ENCODE data around the gene SPNS1. TPM values are rescaled to one million over a fixed set of nuclear protein-coding genes. Genes with fewer than 3 reads are reported as not detected.
A peak's percentile ranks its signal among the peaks of the same experiment; 100 is the strongest.
"Not testable (repeated sequence)": the region's sequence is repeated elsewhere in the genome, so short reads cannot be mapped to it uniquely, and the experiment has no call there.

Gene SPNS1
- total and polyA plus RNA-seq, 2 experiments from 2014 or later, result 42.8 to 140 TPM

DNA sequence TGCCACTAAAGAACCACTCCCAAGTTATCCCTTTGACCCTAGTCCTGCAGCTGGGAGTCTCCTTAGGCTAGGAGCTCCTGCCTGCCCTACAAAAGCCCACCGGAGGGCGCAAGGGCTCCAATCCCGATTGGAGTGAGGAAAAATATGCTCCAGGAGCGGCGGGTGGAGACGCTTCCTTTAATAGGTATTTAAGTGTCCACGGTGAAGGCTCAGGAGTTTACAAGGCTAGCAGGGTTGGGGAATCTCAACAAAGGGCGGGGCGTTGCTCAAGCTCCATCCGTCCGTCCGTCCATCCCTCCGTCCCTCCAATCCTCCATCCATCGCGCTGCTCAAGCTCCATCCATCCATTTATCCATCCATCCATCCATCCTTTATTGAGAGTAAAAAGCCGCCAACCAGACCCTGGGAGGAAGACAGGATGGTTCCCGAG, 556 bp upstream of the SPNS1 start:
- peaks cover 7% of the 10 kb centered on the region for H3K4me1 ChIP-seq (ENCODE audit: insufficient read depth)
- H3K4me2 ChIP-seq, result peak overlapping the region; percentile 87
- TF ChIP-seq, protein P1, sequence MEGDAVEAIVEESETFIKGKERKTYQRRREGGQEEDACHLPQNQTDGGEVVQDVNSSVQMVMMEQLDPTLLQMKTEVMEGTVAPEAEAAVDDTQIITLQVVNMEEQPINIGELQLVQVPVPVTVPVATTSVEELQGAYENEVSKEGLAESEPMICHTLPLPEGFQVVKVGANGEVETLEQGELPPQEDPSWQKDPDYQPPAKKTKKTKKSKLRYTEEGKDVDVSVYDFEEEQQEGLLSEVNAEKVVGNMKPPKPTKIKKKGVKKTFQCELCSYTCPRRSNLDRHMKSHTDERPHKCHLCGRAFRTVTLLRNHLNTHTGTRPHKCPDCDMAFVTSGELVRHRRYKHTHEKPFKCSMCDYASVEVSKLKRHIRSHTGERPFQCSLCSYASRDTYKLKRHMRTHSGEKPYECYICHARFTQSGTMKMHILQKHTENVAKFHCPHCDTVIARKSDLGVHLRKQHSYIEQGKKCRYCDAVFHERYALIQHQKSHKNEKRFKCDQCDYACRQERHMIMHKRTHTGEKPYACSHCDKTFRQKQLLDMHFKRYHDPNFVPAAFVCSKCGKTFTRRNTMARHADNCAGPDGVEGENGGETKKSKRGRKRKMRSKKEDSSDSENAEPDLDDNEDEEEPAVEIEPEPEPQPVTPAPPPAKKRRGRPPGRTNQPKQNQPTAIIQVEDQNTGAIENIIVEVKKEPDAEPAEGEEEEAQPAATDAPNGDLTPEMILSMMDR (IDR thresholded peaks at IDR 0.05; ENCODE audit: poor library complexity), result peak; percentile 70
- TF ChIP-seq EZH2 (IDR thresholded peaks at IDR 0.05; ENCODE audit: borderline replicate concordance), result no peak
- WGBS (ENCODE audit: low lambda C conversion rate, missing lambda C conversion rate), result 1% methylated on average over 17 of the region's 17 CpGs
- peak overlapping the region; percentile 91 for H3K27ac ChIP-seq
- peak overlapping the region; percentile 81 for H3K4me3 ChIP-seq
- H3K36me3 ChIP-seq (replicated peaks; ENCODE audit: insufficient read depth, low read depth), result no peaks in the 10 kb centered on the region
- H3K9me3 ChIP-seq (ENCODE audit: low read depth), result no peaks in the 10 kb centered on the region
- no peaks in the 10 kb centered on the region for H3K9me2 ChIP-seq (replicated peaks; ENCODE audit: insufficient read depth)
- DNase-seq (ENCODE audit: low spot score), result peak; percentile 88
- H4K20me1 ChIP-seq (ENCODE audit: insufficient read depth, poor library complexity, severe bottlenecking), result no peaks in the 10 kb centered on the region
- peaks cover 22% of the 10 kb centered on the region for H3K79me2 ChIP-seq
- H3K27me3 ChIP-seq, result no peaks in the 10 kb centered on the region
- peak overlapping the region; percentile 95 for H2AFZ ChIP-seq

DNA sequence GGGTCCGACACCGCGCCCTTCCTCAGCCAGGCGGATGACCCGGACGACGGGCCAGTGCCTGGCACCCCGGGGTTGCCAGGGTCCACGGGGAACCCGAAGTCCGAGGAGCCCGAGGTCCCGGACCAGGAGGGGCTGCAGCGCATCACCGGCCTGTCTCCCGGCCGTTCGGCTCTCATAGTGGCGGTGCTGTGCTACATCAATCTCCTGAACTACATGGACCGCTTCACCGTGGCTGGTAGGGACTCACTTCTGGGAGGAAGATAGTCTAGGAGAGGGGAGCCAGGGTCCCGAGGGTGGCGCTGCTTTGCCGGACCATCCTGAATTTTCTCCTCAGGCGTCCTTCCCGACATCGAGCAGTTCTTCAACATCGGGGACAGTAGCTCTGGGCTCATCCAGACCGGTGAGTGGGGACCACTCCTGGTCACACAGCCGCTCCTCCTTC, 601 bp downstream of the SPNS1 start:
- Histone ChIP-seq H3K27me3 (no peaks in the 10 kb centered on the region), H3K9me3 (ENCODE audit: low read depth) (no peaks in the 10 kb centered on the region), H4K20me1 (ENCODE audit: insufficient read depth, poor library complexity, severe bottlenecking) (no peaks in the 10 kb centered on the region), H3K36me3 (replicated peaks; ENCODE audit: insufficient read depth, low read depth) (no peaks in the 10 kb centered on the region), H2AFZ (peak overlapping the region; percentile 60), H3K9me2 (replicated peaks; ENCODE audit: insufficient read depth) (no peaks in the 10 kb centered on the region), H3K4me1 (ENCODE audit: insufficient read depth) (peaks cover 7% of the 10 kb centered on the region), H3K4me3 (peak overlapping the region; percentile 72), H3K4me2 (peak overlapping the region; percentile 87), H3K27ac (peak overlapping the region; percentile 14), H3K79me2 (peaks cover 22% of the 10 kb centered on the region)
- WGBS (ENCODE audit: low lambda C conversion rate, missing lambda C conversion rate), result 14% methylated on average over 30 of the region's 30 CpGs
- DNase-seq (ENCODE audit: low spot score), result no peak
- no peak for TF ChIP-seq EZH2phosphoT487 (IDR thresholded peaks at IDR 0.05; ENCODE audit: low read depth, severe bottlenecking, unreplicated experiment)
- TF ChIP-seq EZH2 (IDR thresholded peaks at IDR 0.05; ENCODE audit: borderline replicate concordance), result no peak
- TF ChIP-seq, protein P1 (IDR thresholded peaks at IDR 0.05; ENCODE audit: poor library complexity), result no peak

DNA sequence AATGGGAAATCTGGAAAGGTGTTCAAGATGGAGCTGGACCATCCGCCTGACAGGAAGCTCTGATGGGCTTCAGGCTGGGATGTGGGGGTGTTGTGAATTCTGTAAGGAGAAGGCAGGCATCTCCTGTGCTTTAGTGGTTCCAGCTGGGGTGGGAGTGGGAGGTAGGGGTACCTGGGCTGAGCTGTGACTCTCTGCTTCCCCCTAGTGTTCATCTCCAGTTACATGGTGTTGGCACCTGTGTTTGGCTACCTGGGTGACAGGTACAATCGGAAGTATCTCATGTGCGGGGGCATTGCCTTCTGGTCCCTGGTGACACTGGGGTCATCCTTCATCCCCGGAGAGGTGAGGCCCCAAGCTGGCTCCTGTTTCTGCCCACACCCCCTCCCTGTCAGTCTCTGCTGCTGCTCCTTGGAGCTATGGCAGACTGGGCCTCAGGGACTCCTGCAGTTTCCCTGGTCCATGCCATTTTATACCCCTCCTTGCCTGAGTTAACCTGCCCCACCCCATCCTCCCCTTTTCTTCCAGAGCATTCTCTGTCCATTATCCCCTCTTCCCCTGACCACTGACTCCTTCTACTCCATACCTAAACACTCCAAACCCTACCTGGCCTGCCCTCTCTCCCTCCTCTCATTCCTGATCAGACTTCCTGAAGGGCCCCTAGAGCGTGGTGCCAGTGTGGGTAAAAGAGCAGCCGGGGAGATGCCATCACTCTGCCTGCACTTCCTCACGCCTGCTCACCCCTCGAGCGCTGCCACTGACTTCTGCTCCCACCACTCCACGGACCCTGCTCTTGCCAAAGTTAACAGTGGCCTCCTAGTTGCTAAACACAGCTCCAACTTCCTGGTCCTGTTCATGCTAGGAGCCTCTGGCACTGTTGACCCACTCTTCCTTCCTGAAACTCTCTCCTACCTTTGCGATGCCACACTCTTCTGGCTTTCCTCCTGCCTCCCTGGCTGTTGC, 3.4 kb downstream of the SPNS1 start:
- Histone ChIP-seq H3K27me3 (no peaks in the 10 kb centered on the region), H3K9me3 (ENCODE audit: low read depth) (no peaks in the 10 kb centered on the region), H4K20me1 (ENCODE audit: insufficient read depth, poor library complexity, severe bottlenecking) (no peaks in the 10 kb centered on the region), H3K79me2 (peaks cover 22% of the 10 kb centered on the region), H3K4me2 (no peak overlapping the region), H3K27ac (no peak overlapping the region), H3K4me1 (ENCODE audit: insufficient read depth) (peaks cover 7% of the 10 kb centered on the region), H3K9me2 (replicated peaks; ENCODE audit: insufficient read depth) (no peaks in the 10 kb centered on the region), H3K4me3 (no peak overlapping the region), H3K36me3 (replicated peaks; ENCODE audit: insufficient read depth, low read depth) (no peaks in the 10 kb centered on the region), H2AFZ (no peak overlapping the region)
- DNase-seq (ENCODE audit: low spot score), result peak; percentile 50
- WGBS (ENCODE audit: low lambda C conversion rate, missing lambda C conversion rate), result 83% methylated on average over 11 of the region's 11 CpGs
- TF ChIP-seq, protein P1 (IDR thresholded peaks at IDR 0.05; ENCODE audit: poor library complexity), result peak; percentile 44
- no peak for TF ChIP-seq EZH2phosphoT487 (IDR thresholded peaks at IDR 0.05; ENCODE audit: low read depth, severe bottlenecking, unreplicated experiment)

DNA sequence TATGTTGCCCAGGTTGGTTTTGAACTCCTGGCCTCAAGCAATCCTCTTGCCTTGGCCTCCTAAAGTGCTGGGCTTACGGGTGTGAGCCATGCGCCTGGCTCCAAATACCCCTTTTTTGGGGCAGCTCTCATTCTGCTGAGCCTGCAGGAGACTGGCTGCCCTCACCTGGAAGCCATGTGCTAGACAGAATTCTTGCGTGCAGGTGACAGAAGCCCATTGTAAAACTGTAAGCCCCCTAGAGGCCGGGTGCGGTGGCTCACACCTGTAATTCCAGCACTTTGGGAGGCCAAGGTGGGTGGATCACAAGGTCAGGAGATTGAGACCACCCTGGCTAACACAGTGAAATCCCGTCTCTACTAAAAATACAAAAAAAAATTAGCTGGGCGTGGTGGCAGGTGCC, 5.8 kb downstream of the SPNS1 start:
- not testable (repeated sequence) for H4K20me1 ChIP-seq (ENCODE audit: insufficient read depth, poor library complexity, severe bottlenecking); H3K27ac ChIP-seq; H3K9me3 ChIP-seq (ENCODE audit: low read depth); H2AFZ ChIP-seq; H3K27me3 ChIP-seq; H3K36me3 ChIP-seq (replicated peaks; ENCODE audit: insufficient read depth, low read depth); DNase-seq (ENCODE audit: low spot score); H3K9me2 ChIP-seq (replicated peaks; ENCODE audit: insufficient read depth); H3K4me1 ChIP-seq (ENCODE audit: insufficient read depth); H3K4me2 ChIP-seq; H3K4me3 ChIP-seq
- H3K79me2 ChIP-seq, result peaks cover 16% of the 10 kb centered on the region
- 80% methylated on average over 7 of the region's 7 CpGs for WGBS (ENCODE audit: low lambda C conversion rate, missing lambda C conversion rate)

All from hepatocyte (in vitro differentiated cells).